ENCODE measurements around the gene MYH7.
"Not testable (repeated sequence)": the region's sequence is repeated elsewhere in the genome, so short reads cannot be mapped to it uniquely, and the experiment has no call there.

The MYH7 gene

GRCh38 chr14:23425169-23425568 is 10.3 kb downstream of the MYH7 start:
- no peak for TF ChIP-seq ZFX (IDR thresholded peaks at IDR 0.05)
- TF ChIP-seq, protein P1, sequence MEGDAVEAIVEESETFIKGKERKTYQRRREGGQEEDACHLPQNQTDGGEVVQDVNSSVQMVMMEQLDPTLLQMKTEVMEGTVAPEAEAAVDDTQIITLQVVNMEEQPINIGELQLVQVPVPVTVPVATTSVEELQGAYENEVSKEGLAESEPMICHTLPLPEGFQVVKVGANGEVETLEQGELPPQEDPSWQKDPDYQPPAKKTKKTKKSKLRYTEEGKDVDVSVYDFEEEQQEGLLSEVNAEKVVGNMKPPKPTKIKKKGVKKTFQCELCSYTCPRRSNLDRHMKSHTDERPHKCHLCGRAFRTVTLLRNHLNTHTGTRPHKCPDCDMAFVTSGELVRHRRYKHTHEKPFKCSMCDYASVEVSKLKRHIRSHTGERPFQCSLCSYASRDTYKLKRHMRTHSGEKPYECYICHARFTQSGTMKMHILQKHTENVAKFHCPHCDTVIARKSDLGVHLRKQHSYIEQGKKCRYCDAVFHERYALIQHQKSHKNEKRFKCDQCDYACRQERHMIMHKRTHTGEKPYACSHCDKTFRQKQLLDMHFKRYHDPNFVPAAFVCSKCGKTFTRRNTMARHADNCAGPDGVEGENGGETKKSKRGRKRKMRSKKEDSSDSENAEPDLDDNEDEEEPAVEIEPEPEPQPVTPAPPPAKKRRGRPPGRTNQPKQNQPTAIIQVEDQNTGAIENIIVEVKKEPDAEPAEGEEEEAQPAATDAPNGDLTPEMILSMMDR (conservative IDR thresholded peaks at IDR 0.05), result no peak
- H3K27ac ChIP-seq, result no peak overlapping the region

DNA sequence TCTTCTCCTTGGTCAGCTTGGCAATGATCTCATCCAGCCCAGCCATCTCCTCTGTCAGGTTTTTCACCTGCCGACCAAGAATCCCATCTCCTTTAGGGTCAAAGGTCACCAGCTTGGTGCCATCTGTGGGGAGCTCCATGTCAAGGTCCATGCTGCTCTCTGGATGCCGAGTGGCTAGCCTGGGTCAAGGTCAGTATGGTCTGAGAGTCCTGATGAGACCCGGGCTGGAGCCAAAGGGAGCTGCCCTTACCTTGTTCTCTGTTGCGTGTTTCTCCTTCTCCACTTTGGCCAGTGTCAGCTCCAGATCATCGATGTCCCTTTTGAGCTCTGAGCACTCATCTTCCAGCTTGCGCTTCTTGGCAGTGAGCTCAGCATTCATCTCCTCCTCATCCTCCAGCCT is 11.8 kb downstream of the MYH7 start:
- no peak overlapping the region for H3K27ac ChIP-seq
- TF ChIP-seq ZFX (IDR thresholded peaks at IDR 0.05), result no peak
- TF ChIP-seq, protein P1 (conservative IDR thresholded peaks at IDR 0.05), result no peak

DNA sequence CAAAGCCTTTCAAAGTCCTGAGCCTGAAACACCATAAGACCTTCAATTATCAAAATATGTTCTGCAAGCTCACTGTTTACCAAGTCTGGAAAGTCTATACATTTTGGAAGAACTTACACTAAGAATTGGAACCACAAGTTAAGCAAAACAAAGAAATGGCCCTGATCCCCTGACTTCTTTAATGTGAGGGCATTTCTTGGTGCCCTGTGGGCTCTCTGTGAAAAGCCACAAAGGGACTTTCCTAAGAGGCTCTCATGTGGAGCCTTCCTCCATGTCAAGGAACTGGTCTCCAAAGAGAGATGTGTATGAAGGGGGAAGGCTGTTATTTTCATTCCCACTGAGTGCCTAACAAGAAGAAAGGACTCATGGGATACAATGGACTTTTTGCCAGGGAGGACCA is 13.9 kb downstream of the MYH7 start:
- no peak overlapping the region for H3K27ac ChIP-seq
- TF ChIP-seq ZFX (IDR thresholded peaks at IDR 0.05), result no peak
- TF ChIP-seq, protein P1 (conservative IDR thresholded peaks at IDR 0.05), result no peak

GRCh38 chr14:23419646-23420045 is 15.8 kb downstream of the MYH7 start:
- H3K27ac ChIP-seq, result not testable (repeated sequence)

GRCh38 chr14:23418021-23418420 is 17.4 kb downstream of the MYH7 start:
- TF ChIP-seq, protein P1 (conservative IDR thresholded peaks at IDR 0.05), result no peak
- TF ChIP-seq ZFX (IDR thresholded peaks at IDR 0.05), result no peak
- H3K27ac ChIP-seq, result no peak overlapping the region

DNA sequence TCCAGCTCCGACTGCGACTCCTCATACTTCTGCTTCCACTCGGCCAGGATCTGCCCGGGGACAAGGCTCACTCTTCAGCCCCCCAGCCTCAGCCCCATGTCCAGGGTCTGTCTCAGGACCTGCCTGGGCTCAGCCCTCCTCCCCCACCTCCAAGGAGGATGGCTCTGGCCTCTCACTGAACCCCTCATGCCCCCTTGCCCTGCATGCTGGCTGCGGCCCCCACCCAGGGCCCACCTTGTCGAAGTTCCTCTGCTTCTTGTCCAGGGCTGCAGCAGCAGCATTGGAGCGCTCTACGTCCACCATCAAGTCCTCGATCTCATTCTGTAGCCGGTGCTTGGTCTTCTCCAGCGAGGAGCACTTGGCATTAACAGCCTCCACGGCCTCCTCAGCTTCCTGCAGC is 18.2 kb downstream of the MYH7 start:
- not testable (repeated sequence) for H3K27ac ChIP-seq

- H3K27ac ChIP-seq, result no peak overlapping the region
- TF ChIP-seq, protein P1 (conservative IDR thresholded peaks at IDR 0.05), result no peak
- no peak for TF ChIP-seq ZFX (IDR thresholded peaks at IDR 0.05)
These were observed 18.7 kb downstream of the MYH7 start for GRCh38 chr14:23416801-23417200.

- TF ChIP-seq ZFX (IDR thresholded peaks at IDR 0.05), result no peak
- TF ChIP-seq, protein P1 (conservative IDR thresholded peaks at IDR 0.05), result no peak
- H3K27ac ChIP-seq, result no peak overlapping the region
These were observed 19.4 kb downstream of the MYH7 start for GRCh38 chr14:23415821-23416778.

Measured in C4-2B (cell line).